ENCODE measurements around the gene RBPJ. TPM values are rescaled to one million over a fixed set of nuclear protein-coding genes. Genes with fewer than 3 reads are reported as not detected.

Gene RBPJ
- total and polyA plus RNA-seq, 2 of the 8 experiments (the other 6 are each of a cell fraction or from before 2014, with no cell fraction given), result 65.5 to 217 TPM

GRCh38 chr4:26482508-26483462, 162.0 kb downstream of the RBPJ start (continued):
- no peak for TF ChIP-seq ATF2 (IDR thresholded peaks at IDR 0.05; ENCODE audit: low read length)

Measured in H1 (cell line).